NCI-H510A treated with DMSO at 0.1 percent for 48 hours (cell line): Measurements from ENCODE around the gene MBTPS1.

ENCODE experiments used
- DNase-seq: peaks from one replicate; lab custom pipeline; 2025; lab: John Stamatoyannopoulos, UW

The MBTPS1 gene

GRCh38 chr16:84074721-84075120 is 42.0 kb downstream of the MBTPS1 start:
- no peak for DNase-seq

GRCh38 chr16:84072014-84072413 is 44.7 kb downstream of the MBTPS1 start:
- no peak for DNase-seq

- no peak for DNase-seq
Observed at GRCh38 chr16:84071121-84071520, 45.6 kb downstream of the MBTPS1 start.

GRCh38 chr16:84069540-84069939 is 47.2 kb downstream of the MBTPS1 start:
- DNase-seq = no peak

GRCh38 chr16:84068783-84069462 is 47.8 kb downstream of the MBTPS1 start:
- DNase-seq = no peak

GRCh38 chr16:84068041-84068440 is 48.7 kb downstream of the MBTPS1 start:
- no peak for DNase-seq

- no peak for DNase-seq
Observed at GRCh38 chr16:84067640-84068039, 49.1 kb downstream of the MBTPS1 start.

- peak; percentile 44 for DNase-seq
Observed at GRCh38 chr16:84065536-84066132, 51.1 kb downstream of the MBTPS1 start.

GRCh38 chr16:84063980-84064379 is 52.8 kb downstream of the MBTPS1 start:
- no peak for DNase-seq

- DNase-seq = peak; percentile 66
Observed at GRCh38 chr16:84062734-84063640, 53.8 kb downstream of the MBTPS1 start.

GRCh38 chr16:84061236-84061819 is 55.4 kb downstream of the MBTPS1 start:
- DNase-seq = no peak

GRCh38 chr16:84059946-84060901 is 56.5 kb downstream of the MBTPS1 start:
- no peak for DNase-seq

GRCh38 chr16:84059111-84059510 is 57.6 kb downstream of the MBTPS1 start:
- no peak for DNase-seq

- DNase-seq = no peak
Observed at GRCh38 chr16:84058664-84059063, 58.1 kb downstream of the MBTPS1 start.

- DNase-seq = no peak
Observed at GRCh38 chr16:84058211-84058610, 58.5 kb downstream of the MBTPS1 start.

GRCh38 chr16:84056933-84057332 is 59.8 kb downstream of the MBTPS1 start:
- no peak for DNase-seq

- DNase-seq = no peak
Observed at GRCh38 chr16:84055801-84056634, 60.7 kb downstream of the MBTPS1 start.

GRCh38 chr16:84055366-84055765 is 61.4 kb downstream of the MBTPS1 start:
- DNase-seq = no peak

GRCh38 chr16:84054916-84055315 is 61.8 kb downstream of the MBTPS1 start:
- no peak for DNase-seq

GRCh38 chr16:84054271-84054670 is 62.5 kb downstream of the MBTPS1 start:
- DNase-seq = no peak
